NCI-H2081 (cell line): ENCODE measurements around the gene ACO2.
"Not testable (repeated sequence)": the region's sequence is repeated elsewhere in the genome, so short reads cannot be mapped to it uniquely, and the experiment has no call there.

ENCODE experiments used
- DNase-seq, 2 experiments: peaks; one replicate each; lab custom pipeline; 2025; lab: John Stamatoyannopoulos, UW

The ACO2 gene

DNA sequence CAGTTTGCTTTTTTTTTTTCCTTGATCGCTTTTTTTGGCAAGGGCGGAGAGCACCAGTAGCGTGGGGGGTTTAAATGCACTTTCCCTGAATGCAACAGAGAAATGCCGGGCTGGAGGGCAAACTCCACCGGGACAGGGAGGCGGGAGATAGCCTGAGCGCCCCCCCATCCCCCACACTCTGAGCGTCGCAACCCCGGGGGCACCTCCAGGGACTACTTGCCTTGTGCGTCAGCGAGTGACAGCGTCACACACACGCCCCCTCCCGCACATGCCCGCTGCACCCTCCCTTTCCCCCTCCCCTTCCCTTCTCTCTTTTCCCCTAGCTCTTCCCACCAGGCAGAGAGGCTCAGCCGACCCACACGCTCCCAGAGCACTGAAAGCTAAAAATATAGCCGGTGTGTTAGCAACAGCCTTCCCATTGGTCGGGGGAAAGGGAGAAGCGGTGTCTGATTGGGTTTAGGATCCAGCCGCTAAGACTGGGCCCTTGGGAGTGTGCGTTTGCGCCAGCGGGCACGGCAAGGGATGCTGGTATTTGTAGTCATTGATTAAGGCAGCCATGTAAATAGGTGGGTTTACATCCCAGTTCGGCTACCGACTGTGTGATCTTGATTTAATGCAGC lies 20.6 kb upstream of the ACO2 start:
- peak; percentile 94 to 98 for DNase-seq

- no peak for DNase-seq
Measured at GRCh38 chr22:41458161-41458728, 10.7 kb upstream of the ACO2 start.

DNA sequence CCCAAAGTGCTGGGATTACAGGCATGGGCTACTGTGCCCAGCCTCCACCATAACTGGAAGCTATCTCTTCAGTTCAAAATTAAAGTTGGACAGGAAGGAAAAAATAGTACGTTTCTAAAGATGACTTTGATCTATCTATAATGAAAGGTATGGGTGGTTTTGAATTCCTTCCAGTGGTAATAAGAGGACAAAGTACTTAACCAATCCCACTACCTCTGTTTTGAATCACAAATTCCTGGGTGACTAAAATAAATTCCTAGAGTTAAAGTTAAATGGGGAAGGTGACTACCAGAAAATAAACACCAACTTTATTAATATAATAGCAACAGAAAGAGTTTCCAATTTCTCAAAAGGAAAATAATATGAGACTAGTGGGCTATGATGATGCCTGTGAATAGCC lies 9.5 kb upstream of the ACO2 start:
- DNase-seq: no peak

- DNase-seq: not testable (repeated sequence)
Measured at GRCh38 chr22:41460071-41460470, 8.8 kb upstream of the ACO2 start.

GRCh38 chr22:41461901-41462300 lies 7.0 kb upstream of the ACO2 start:
- DNase-seq: no peak

DNA sequence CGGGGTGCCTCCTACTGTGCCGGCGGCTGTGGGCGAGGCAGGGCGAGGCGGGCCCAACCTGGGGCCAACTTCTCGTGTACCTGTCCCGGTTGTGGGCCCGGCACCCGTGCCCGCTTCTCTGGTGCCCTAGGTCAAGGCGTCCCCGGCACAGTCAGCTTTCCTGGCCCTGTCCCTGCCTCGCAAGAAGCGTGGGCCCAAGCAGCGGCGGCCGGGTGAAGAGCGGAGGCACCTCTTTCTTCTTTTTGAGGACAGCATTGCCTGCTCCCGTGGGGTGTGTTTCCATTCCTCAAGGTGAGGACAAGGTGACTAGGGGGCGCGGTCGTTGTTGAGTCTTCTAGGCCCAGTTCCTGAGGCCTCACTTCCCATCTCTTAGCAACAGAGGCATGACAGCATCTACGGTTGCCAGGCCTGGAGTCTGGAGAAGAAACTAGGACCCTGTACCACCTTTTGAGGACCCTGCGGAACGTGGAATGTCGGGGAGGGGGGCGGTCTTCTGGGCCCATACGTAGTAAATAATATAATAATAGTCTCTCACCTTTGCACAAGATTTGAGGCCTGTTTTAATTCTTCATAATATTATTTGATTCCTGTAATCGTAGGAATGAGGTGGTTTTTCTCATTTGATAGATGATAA lies 418 bp downstream of the ACO2 start:
- no peak for DNase-seq

GRCh38 chr22:41470886-41471285 lies 2.0 kb downstream of the ACO2 start:
- no peak for DNase-seq

DNA sequence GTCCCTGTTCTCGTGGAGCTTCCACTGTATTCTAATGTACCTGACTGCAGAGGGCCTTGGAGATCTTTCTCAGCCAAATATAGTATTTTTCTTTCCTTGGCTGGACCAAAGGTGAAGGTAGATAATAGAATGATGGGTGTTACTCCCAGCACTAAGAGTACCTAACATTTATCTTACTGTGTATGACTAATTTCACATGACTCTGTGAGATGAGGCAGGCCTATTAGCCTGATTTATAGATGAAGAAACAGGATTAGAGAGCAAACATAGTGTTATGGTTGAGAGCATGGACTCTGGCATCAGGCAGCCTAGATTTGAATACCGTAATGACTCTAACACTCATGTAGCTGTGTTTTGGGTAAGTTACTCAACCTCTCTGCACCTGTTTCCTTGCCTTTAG lies 2.7 kb downstream of the ACO2 start:
- DNase-seq: no peak

DNA sequence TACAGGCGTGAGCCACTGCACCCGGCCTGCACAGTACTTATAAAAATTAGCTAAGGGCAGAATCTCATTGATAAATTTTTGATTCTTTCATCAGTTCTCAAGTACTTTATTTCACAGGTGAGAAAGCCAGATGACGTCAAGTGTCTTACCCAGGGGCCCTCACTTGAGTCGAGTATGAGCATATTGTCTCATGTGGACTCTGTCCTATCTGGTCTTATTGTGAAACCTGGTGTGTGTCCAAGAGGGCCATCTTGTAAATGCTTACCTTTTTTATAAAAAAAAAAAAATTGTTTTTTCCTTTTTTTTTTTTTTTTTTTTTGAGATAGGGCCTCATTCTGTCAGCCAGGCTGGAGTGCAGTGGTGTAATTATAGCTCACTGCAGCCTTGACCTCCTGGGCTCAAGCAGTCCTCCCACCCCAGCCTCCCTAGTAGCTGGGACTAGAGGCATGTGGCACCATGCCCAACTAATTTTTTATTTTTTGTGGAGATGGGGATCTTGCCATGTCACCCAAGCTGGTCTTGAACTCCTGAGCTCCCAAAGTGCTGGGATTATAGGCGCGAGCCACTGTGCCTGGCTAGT lies 6.0 kb downstream of the ACO2 start:
- no peak for DNase-seq

DNA sequence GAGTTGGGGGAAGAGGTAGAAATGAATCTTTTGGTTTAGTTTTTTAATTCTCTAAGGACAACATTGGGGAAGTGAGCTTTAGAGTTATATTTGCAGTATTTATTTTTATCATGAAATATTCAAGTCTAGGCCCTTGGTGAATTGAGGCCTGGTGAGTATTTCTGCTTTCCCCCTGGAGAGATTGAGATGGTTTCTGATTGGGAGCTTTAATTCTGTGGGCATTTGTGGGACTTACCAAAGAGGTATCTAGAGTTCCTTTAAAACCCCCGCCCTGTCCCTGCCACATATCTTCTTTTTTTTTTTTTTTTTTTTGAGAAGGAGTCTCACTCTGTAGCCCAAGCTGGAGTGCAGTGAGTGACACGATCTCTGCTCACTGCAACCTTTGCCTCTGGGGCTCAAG lies 9.6 kb downstream of the ACO2 start:
- no peak for DNase-seq

DNA sequence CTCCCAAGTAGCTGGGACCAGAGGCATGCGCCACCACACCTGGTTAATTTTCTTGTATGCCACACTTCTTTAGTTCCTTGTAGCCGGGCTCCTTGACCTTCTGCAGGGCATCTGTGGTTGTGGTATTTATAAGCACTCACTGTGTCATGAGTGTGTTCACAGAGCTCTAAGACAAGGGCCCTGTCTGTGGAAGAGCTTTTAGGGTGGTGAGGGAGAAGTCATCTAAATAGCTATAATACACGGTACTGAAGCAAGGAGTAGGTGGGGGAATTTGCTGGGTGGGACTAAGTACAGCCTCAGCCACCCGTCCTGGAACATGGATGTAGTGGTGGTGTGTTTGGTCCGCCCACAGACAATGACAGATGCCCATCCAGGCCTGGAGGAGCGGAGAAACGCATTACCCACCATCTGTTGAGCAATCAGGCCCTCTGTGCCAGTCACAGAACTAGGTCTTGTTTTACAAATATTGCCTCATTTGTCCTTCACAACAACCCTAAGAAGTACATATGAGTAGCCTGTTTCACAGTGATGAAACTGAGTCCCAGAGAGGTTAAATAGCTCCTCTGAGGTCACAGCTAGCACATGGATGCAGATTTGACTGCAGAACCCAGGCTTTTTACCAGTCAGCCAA lies 10.1 kb downstream of the ACO2 start:
- no peak for DNase-seq

GRCh38 chr22:41479671-41480396 lies 10.9 kb downstream of the ACO2 start:
- DNase-seq: no peak

DNA sequence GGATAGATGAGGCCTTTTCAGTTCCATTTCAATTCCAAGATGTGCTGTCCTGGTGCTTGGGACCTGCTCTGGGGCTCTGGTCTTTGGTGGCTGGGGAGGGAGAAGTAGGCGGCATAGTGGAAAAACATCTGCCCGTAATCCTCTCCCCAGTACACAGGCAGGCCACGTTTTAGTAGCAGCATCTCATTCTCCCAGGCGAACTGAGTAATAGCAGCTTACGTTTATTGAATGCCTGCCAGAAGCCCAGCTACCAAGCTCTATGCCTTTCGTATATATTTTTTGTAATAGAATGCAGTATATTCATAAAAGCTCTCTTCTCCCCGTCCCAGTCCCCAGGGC lies 11.4 kb downstream of the ACO2 start:
- DNase-seq: no peak

- no peak for DNase-seq
Measured at GRCh38 chr22:41481131-41481830, 12.4 kb downstream of the ACO2 start.

DNA sequence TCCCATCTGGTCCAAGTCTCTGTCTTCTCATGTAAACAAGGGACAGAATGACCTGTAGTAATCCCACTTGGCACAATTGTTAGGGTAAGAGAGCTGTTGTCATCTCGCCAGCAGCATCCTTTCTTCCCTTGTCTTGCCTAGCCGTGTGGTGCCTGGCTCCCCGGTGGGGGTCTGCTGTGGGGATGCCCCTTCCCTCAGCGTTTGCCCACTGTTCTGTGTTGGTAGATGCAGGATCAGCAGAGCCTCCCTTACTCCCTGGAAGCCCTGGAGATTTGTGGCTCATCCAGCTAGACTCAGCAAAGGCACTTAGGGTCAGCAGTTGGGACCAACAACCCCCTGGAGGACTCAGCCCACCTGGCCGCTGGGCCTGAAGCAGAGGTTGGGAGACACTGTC lies 13.0 kb downstream of the ACO2 start:
- no peak for DNase-seq

DNA sequence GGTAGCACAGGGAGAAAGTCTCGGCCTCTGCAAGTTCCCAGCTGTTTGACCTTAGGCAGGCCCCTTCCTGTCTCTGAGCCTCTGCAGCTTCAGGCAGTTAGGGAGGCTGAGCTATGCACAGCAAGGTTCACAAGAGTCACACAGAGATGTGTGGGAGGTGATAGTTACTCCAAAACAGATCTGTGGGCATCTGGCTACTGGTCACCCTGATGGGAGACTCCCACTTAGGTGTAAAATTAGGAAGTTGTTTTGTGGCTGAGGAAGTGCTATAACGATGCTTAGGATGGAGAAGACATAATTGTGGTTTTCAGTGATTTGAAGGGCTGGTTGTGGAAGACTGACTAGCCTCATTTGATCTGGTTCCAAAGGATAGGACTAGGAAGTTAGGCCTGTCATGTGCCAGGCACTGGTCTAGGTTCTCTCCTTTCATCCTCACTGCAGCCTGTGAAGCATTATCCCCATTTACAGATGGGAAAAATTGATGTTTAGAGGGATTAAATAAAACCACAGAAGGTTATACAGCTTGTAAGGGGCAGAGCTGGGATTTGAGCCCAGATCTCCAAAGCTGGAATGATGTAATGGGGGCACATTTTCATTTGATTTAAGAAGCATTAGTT lies 13.5 kb downstream of the ACO2 start:
- DNase-seq: no peak

DNA sequence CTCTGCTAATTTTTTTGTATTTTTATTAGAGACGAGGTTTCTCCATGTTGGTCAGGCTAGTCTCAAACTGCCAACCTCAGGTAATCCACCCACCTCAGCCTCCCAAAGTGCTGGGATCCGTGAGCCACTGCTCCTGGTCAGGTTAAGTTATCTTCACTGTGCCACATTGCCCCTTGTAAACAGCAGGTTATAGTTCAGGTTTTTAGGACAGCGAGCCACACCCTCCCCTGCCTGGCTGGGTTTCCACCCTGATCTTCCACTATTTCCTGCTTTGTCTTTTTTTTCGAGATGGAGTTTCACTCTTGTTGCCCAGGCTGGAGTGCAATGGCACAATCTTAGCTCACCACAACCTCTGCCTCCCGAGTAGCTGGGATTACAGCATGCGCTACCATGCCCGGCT lies 16.1 kb downstream of the ACO2 start:
- DNase-seq: no peak

DNA sequence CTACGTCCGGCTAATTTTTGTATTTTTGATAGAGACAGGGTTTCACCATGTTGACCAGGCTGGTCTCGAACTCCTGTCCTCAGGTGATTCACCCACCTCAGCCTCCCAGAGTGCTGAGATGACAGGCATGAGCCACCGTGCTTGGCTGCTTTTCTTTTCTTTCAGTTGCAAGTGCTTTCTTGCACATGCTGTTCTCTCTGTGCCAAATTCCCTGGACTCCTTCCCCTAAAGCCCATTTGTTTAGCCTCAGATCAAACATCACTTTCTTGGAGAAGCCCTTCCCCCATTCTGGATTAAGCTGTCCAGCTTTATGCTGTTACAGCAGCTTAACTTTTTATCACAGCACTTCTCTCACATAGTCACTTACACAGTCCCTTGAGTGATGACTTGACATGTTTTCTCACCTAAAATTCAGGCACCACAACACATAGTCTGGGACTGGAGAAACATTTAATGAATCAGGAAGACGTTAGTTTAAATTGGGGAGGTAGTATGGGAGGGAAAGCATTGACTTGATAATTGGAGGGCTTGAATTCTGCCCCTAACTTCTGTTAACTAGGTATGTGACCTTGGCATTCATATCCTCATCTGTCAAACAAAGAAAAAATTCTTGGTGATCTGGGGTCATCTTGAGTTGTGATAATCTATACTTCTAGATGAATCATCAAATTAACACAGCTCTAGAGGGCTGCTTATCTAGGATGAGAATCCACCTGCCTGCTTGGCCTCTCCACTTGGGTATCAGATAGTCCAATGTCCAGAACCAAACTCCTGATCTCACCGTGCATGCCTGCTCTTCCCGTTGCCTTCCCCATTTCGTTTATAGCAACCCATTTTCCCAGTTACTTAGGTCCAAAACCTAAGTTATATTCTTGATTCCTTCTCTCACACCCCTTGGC lies 18.4 kb downstream of the ACO2 start:
- DNase-seq: no peak

GRCh38 chr22:41488076-41488475 lies 19.2 kb downstream of the ACO2 start:
- no peak for DNase-seq
